NCI-H446 treated with DMSO at 0.1 percent for 48 hours (cell line): ENCODE data around the gene AK2.

ENCODE experiments used
- DNase-seq: peaks from one replicate; lab custom pipeline; 2025; lab: John Stamatoyannopoulos, UW

AK2 gene

DNA sequence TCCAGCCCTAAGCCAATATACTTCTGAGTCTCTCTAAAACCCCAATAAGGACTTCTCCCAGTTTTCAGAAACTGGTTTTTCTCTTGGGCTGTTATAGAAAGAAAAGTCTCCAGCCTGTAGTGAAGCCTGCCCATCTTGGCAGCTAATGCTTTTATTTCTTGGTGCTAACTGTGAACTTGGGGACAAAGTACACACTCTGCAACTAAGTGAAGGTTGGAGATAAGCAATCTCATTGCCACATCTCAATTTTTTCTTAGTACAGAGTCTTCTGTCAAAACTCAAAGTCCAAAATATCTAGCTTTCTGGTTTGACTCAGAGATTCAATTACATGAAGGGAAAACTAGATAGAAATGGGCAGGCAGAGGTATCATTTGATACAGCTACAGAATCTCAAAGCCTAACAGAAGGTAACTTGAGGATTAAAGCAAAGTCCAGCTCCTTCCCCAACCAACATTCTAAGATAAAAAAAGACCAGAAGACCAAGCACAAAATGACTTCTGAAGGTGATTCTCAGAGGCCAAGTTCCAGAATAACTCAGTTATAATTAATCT is 14.0 kb downstream of the AK2 start:
- no peak for DNase-seq

DNA sequence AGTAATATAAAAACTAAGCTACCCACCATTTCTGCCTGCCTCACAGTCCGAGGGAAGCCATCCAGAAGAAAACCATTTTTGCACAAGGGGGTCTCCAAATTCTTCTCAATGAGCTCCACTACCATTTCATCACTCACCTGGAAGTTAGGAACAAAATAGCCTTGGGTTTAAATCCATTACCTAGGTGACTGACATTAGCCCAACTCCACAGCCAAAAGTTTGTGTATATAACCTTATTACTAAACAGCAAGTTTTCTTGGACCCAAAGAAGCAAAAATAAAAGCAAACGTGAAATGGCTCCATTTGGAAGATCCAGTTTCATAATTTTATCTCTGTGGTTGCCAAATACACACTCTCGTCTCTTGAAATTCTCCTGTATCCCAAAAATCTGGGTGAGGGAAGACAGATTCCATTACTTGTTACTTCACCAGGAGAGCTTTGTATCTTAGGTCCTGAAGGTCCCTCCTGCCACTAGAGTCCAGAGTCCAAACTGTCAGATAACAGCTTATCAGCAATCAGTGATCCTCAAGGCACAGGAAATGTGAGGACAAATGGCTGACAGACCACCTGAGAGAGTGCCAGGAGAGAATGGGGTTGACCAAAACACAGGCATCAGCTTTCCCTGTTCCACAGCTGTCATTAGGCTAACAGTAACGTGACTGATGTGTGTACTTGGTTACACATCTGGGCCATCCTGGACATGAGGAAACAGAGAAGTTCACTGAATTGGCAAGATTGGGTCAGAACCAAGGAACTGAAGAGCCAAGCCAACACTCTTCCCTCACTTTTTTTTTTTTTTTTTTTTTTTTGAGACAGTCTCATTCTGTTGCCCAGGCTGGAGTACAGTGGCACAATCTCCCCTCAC is 14.9 kb downstream of the AK2 start:
- no peak for DNase-seq

DNA sequence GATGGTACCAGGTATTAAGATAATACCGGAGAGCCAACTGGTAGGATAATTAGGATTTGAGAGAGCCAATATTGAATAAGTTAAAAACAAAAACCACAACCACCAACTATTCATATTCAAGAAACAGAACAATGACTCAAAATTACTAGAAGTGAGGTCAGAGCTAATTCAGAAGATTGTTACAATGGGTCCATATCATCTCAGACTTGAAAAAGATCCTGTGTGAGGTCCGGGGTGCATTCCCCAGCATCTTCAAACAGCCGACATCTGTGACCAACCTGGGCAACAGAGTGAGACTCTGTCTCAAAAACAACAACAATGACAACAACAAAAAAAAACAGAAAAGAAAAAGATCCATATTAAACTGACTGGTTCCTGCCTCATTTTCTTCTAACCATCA is 18.6 kb downstream of the AK2 start:
- no peak for DNase-seq

DNA sequence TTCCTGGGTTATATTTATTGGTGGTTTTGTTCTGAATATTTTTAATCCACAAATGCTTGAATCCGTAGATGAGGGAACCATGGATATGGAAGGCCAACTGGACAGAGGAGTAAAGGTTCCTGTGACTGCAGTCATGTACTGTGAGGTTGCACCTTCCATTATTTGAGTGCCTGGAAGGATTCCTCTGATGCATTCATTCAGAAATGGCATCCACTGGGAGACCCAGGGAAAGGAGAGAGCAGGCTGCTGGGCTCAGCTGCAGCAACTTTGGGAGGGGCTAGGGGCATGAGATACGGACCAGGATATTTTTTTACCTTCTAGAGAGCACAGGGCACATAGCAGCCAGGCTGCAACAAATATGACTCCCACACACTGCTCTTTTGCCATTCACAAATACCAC is 19.5 kb downstream of the AK2 start:
- DNase-seq = no peak

DNA sequence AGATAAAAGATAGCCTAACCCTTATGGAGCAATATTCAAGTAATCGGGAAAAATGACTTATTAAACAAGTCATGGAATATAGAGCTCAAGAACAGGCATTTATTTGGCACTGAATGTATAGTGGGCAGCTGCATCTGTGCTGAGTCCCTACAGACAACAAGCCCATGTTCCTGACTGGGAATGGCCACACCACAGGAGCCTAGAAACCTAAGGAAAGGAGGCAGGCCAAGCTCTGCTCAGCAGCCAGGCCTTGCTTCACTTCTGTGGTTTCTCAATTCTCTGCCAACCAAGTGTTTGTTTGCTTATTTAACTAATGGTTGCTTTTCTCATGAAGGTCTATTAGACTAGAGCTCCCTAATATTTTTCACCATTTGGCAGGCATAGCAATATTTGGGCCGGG is 21.5 kb downstream of the AK2 start:
- no peak for DNase-seq

DNA sequence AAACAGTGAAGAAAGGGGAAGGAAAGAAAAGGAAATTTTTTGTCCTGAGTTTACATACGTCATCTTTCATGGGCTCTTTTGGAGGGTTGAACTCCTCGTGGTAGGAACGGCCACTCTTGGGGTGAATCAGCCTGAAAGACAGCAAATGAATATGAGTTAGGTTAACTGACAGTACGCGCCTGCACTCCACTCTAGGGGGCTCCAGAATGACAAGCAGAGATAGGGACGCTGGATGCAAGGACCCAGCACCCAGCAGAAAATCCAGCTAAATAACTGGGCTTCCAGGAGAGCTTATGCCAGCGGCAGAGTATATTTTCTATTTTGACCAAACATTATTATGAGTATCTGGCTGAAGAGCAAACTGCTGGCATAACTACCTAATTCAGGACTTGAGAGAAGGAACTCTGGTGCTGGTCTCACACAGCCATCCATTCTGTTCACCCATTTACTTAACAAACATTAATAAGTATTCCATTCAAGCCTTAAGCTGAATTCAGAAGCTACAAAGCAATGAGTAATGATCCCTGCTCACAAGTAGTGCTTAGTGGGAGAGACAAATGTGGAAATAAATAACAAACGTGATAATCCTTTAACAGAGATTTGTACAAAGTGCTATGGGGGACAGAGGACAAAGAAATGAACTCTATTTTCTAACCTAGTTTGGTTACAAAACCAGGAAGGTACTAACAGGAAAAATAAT is 22.1 kb downstream of the AK2 start:
- no peak for DNase-seq

DNA sequence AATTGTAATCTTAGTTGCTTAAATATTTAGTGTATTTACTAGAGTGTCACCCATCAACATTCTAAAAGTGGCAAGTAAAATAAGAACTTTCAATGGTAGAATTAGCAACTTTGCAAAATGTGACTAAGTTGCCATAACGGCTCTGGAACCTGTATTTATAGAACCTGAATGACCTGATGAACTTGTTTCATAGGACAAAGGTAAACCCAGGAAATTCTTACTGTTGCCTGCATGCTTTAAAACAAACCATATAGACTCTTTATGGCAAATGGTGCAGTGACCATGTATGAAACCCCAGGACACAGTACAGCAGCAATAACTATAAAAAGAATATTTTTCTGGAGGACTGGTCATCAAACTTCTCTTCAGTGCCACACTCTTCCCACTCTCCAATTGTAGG is 22.9 kb downstream of the AK2 start:
- no peak for DNase-seq

DNA sequence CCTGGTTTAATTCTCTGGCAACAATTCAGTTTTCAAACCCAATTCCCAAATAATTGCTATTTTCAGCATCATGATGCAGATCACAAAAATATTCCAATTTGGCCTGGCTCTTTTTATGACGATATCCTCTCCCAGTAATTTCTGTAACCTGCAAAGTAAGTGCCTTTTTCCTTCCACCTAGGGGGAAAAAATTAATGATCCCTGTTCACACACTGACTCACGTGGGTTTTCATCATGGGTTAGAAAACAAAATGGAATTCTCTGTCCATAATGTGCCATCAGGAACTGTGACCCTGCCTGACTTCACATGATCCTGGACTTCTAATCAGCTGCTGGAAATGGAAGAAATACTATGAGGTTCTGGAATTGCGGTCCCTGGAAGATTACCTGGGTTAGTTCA is 24.5 kb downstream of the AK2 start:
- DNase-seq = no peak

DNA sequence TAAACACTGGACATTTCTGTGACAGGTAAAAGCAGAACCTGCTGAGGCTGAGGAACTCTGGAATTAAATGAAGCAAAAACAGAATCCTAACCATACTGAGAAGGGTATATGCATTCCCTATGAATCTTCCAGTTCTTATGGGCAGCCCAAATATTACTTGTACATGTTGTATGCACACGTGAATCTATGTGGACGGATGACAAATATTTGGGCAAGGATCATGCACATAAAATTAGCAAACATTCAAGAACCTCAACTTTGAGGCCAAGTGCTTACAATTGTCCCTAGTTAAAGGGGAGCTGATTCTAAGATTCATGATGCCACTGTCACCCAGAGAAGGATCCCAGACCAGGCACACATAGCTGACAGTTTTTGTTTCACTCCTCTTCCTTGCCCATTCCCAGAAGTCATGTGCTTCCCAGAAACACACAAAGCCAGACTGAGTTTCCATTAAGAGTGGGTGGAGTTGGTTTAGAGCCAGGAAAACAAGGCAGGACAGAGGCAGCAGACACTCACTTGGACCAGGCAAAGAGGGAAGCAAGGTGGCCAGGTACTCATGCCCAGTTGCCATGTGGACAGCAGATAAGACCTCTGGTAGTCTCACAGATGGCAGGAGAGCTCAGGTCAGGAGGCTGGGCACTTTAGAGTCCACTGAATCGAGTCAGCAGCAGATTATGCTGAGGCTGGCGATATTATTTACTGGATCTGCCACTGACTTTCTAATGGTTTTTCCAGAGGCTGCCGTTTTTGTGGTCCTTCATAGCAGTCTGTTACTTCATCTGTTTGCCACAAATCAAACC is 25.6 kb downstream of the AK2 start:
- DNase-seq = no peak

DNA sequence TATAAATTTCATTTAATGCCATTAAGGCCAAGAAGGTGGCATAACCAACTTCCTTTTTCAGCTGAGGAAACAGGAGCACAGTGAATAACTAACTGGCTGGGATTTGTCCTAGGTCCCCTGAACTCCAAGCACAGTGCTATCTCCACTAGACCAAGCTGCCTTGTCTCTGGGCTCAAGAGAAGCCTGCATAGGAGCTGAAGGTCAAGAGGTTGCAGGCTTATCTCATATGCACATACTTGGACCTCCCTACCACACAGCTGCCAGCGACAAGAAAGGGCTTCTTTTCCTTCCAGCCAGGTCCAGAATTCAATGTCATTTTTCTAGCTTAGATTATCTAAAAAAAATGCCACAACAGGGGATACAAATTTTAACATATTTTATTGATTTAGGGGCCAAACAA is 27.1 kb downstream of the AK2 start:
- no peak for DNase-seq

DNA sequence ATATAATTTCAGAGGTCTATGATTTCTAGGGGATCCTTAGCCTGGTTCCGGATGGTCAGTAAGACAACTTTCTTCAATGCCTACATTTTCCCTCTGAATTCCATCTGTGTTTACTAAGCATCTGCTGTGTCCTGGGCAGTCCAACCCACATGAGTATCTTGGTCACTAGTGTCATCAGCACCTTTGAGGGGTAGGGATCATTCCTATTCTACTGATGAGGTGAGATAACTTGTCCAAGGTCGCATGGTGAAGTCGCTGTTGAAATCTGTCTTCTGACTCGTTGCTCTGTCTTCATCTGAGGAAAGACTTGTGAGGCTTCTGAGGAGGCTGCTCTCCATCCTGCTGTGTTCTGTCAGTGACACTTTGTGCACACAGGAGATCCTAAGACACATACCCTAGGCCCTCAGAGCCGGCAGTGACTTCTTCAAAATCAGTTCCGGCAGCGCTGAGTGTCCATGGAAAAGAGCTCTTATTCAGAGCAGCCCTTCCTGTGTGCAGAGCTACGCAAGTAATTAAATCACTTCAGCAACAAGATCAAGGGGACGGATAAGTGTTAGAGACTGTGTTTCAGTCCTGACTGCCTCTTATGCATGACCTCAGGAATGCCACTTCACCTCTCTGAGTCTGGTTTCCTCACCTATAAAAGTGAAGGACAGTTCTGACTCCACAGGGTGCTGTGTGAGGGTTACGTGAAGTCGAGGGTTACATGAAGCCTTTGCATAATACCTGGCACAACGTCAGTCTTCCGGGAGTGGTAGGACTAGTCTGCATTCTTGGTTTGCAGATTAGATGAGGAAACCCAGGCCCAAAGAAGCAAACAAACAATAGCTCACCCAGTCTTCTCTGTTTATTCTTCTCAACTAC is 28.4 kb downstream of the AK2 start:
- DNase-seq = no peak

DNA sequence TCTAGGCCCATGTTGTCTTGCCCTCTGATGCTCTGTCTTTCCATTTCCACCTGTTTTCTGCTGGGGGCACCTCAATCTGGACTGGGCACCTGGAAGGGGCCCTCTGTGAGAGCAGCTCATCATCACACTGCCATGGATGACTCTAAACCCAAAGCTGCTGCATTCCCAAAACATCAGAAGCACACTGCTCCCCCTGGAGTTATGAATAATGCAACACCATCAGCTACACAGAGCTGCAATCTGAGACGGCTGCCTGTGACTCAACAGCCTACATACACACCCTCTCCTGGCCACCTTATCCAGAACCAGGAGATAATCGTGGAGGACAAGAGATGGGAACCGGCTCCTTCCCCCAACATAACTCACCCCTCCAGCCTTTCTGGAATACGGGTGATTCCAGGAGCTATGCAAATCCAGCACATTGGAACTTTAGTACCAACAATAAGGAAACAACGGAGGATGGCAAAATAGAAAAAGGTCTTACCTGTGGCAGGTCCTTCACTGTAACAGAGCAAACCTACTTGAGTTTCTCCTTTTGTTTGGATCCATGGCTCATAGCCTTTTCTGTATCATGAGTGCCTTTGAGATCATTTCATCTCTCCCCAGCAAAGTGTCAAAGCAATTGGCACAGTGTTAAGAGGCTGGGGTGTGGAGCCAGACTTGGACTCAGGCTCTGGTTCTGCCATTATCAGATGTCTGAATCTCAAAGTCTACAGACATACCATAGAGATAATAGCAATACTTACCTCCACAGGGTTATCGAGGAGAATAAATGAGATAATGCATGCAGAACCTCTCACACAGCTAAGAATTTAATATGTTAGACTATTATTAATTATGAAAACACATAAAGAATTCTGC is 29.3 kb downstream of the AK2 start:
- DNase-seq = no peak

DNA sequence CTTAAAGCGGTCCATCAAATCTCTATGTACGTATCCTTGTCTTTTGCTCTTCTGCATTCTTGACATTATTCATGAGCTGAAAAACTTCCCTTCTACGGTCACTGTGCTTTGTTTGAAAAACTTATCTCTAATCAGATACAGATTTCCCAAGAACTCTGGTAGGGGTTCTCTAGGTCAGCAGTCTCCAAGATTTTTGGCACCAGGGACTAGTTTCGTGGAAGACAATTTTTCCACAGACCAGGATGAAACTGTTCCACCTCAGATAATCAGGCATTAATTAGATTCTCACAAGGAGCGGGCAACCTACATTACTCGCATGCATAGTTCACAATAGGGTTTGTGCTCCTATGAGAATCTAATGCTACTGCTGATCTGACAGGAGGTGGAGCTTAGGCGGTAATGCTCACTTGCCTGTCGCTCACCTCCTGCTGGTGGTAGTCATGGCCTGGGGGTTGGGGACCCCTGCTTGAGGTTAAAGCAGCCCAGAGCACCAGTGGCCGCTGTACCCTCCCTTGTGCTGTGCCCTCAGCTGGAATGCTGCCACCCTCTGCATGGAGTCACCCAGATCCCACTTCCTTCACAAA is 30.8 kb downstream of the AK2 start:
- DNase-seq = no peak

DNA sequence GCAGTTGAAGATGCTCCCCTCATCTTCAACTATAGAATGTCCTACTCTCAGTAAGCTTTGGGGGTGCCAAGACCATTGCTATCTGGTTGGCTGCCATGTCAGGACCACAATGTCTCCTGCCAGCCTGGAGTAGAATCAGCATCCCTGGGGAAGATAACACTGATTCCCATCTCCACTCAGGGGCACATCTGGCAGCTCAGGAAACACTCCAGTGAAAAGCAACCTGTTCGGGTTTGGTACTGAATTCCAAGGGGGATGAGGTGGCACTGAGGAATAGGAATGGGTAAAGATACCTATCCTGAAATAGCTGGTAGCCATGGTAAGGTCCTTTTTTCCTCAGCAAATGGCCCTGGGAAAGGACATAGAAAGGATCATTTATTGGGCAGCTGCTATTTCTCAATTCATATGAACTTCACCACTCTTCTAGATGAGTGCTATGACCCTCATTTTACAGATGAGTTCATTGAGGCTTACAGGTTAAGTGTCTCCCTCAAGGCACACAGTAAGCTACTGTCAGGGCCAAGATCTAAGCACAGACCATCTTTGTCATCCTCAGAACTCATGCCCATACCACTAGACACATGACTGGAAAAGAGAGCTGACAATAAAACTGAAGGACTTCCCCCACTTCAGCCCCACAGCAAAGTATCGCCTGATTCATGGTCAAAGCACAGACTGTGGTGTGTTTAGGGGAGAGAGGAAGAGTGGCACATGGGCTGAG is 31.4 kb downstream of the AK2 start:
- no peak for DNase-seq

DNA sequence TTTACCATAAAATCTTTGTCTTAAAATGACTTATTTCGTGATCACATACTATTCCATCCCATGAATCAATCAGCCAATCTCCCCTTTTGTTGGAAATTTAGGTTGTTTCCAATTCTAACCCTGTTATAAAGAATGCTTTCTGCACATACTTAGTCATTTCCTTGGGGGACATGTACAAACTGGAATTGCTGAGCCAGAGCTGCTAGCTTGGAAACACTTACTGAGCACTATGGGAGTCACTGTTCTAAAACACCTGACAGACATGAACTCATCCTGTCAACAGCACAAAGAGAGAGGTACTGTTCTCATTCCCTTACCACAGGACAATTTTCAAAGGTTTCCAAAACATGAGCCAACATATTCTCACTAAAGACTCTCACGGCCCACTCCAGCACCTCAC is 32.1 kb downstream of the AK2 start:
- DNase-seq = no peak

DNA sequence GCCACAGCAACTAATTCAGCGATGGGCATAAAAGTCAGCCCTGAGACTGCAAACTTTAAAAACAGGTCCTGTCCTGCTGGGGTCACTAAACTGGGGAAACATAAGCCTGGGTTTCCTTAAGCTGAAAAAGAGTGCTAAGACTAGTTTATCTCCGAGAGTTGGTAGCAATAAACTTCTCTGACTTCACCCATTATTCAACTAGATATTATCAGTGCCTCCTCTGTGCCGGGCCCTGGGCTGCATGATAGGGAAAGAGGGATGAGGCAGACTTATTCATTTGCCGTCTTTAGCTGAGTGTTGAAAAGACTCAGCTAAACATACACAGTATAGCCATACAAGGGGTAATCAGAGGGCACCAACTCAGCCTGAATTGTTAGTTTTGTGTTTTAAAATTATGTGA is 33.0 kb downstream of the AK2 start:
- no peak for DNase-seq

DNA sequence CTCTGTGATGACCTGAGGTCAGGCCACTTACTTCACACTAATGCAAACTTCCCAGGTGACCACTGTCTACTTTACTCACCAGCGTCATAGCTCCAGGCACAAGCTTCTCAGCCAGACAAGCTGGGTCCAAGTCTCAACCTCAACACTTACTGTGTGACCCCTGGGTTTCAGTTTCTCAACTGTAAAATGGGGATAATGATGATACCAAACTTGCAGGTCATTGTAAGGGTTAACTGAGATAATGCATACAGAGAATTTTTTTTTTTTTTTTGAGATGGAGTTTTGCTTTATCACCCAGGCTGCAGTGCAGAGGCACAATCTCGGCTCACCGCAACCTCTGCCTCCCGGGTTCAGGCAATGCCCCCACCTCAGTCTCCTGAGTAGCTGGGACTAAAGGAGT is 34.7 kb downstream of the AK2 start:
- no peak for DNase-seq

DNA sequence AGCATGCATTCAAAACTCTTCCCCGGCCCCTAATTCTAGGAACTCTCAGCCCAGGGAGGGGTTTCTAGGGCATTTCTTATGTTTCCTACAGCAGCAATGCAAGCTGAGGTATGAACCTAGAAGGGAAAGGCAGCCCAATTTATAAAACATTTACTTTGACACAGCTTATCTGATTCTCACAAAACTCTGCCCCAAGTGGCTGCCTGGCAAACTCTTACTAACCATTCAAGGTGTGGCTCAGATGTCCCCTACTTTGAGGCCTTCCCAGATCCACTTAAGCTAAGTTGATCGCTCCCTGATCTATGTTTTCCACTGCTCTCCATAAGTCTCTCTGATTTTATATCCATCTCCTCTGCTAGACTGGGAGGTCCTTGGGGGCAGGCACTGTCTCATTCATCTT is 35.4 kb downstream of the AK2 start:
- no peak for DNase-seq

DNA sequence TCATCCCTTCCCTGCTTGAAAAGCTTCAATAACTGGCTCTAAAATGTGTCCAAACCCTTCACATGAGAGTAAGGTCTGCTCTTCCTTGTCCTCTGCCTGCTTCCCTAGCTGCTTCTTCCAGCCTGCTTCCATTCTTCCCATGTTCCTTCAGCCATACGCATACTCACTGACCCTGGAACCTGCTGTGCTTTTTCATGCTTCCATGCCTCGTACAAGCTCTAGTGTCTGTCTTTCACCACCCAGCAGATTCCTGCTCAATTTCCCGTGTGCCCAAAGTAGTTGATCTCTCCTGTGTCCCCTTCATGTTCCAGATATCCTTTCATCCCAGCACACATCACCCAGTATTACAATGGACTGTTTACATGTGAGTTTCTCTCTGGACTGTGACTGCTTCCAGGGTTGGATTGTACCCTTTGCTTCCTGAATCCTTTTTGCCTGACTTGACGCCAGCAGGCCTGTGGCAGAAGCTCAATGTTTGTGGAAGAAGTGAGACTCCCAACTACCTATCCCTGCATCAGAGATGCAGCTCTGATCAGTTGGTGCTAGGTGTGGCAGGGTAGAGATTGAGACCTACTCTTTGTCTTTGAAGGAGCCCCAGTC is 36.2 kb downstream of the AK2 start:
- no peak for DNase-seq
